ENCODE results near the gene RAD50.
"Not testable (repeated sequence)": the region's sequence is repeated elsewhere in the genome, so short reads cannot be mapped to it uniquely, and the experiment has no call there.

Gene RAD50

DNA sequence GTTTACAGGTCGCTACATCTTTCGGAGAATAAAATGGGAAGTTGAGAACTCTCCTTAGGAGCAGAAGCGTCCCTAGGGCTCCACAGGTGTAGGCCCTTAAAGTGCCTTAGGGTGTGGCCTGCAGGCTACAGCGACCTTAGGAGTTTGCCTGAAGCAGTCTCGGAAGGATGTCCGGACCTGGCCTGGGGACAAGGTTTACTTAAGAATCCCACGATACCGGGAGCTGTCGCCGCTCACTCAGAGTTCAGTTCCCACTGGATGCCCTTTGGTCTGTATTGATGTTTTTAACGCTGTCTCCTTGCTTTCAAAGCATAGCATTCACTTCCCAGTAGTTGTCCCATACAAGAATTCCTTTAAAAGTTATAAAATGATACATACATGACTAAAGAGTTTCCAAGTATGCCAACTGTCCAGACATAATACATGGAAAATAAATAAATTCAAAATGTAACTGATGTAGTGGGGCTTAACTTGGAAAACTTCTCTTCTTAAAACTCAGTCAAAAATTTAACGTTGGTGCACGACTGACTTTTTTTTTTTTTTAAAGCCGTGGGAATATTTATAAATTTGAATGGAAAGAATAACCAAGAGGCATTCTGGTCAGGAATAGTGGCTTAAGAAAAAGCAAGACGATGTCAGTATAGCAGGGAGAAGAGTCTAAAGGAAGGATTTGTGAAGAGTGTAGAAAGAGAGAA, 848 bp downstream of the RAD50 start:
- peak; percentile 67 for DNase-seq (ENCODE audit: low read depth)

GRCh38 chr5:132559383-132560060, 2.7 kb downstream of the RAD50 start:
- DNase-seq (ENCODE audit: low read depth) = no peak

DNA sequence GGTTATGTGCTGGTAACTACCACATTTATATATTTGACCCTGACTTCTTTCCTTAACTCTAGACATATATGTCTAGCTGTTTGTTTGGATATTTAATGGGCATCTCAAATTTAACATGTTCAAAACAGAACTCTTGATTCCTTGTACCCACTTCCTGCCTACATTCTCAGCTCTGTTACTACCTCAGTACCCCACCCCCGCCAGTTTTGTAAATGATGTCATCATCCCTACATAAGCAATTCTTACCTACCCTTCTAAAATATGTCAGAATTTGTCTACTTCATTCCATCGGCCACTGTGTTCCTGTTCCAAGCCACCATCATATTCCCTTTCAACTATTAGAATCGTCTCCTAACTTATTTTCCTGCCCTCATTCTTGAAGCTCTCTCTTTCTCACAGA, 4.8 kb downstream of the RAD50 start:
- DNase-seq (ENCODE audit: low read depth) = peak; percentile 10

DNA sequence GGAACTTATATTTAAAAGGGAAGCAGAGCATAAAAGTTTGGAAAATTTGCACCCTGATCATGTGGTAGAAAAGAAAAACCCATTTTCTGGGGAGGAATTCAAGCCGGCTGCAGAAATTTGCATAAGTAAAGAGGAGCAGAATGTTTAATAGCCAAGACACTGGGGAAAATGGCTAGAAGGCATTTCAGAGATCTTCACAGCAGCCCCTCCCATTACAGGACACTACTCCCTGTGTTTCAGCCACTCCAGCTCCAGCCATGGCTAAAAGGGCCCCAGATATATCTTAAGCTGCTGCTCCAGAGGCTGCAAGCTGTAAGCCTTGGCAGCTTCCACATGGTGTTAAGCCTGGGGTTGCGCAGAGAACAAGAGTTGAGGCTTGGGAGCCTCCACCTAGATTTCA, 7.8 kb downstream of the RAD50 start:
- not testable (repeated sequence) for DNase-seq (ENCODE audit: low read depth)

GRCh38 chr5:132566657-132567056, 9.9 kb downstream of the RAD50 start:
- DNase-seq (ENCODE audit: low read depth) = no peak

DNA sequence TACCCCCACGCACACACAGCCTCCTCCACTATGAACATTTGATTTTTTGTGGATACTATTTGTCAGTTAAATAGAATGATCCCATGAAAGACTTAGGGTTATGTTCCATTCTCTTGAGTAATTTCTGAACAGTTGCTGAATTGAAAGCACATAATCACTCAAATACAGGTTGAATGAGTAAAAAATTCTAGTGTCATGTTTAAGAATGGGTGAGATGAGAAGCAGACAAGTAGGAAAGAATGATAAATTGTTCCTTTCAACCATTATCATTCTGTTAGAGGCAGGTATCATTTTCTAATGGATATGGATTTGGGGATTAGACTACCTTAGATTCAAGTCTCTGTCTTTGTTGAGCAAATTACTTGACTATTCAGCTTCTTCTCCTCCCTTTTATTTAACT, 19.3 kb downstream of the RAD50 start:
- DNase-seq (ENCODE audit: low read depth) = no peak

DNA sequence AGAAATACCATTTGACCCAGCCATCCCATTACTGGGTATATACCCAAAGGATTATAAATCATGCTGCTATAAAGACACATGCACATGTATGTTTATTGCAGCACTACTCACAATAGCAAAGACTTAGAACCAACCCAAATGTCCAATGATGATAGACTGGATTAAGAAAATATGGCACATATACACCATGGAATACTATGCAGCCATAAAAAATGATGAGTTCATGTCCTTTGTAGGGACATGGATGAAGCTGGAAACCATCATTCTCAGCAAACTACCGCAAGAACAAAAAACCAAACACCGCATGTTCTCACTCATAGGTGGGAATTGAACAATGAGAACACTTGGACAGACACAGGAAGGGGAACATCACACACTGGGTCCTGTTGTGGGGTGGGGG, 27.8 kb downstream of the RAD50 start:
- DNase-seq (ENCODE audit: low read depth) = not testable (repeated sequence)

GRCh38 chr5:132586063-132586462, 29.3 kb downstream of the RAD50 start:
- DNase-seq (ENCODE audit: low read depth) = no peak

GRCh38 chr5:132589467-132589866, 32.7 kb downstream of the RAD50 start:
- no peak for DNase-seq (ENCODE audit: low read depth)

GRCh38 chr5:132591145-132591544, 34.4 kb downstream of the RAD50 start:
- peak; percentile 33 for DNase-seq (ENCODE audit: low read depth)

GRCh38 chr5:132592521-132592920, 35.7 kb downstream of the RAD50 start:
- DNase-seq (ENCODE audit: low read depth) = no peak

DNA sequence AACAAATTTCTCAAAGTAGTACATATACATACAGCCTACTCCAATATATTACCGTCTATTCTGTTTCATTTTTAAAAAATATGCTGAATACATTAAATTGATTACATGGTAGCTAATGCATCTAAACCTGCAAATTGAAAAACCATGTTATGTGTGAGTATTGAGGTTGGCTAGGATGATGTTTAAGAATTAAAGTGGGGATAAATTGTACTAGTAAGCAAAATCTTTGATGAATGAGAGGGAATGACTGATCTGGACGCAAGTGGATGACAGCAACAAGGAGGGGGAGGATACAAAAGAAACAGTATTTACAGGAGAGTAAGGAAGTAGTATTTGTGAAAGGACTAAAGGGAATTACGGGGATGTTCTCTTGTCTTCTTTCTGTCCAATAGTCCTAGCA, 37.4 kb downstream of the RAD50 start:
- DNase-seq (ENCODE audit: low read depth) = no peak

GRCh38 chr5:132595624-132596023, 38.8 kb downstream of the RAD50 start:
- DNase-seq (ENCODE audit: low read depth) = no peak

DNA sequence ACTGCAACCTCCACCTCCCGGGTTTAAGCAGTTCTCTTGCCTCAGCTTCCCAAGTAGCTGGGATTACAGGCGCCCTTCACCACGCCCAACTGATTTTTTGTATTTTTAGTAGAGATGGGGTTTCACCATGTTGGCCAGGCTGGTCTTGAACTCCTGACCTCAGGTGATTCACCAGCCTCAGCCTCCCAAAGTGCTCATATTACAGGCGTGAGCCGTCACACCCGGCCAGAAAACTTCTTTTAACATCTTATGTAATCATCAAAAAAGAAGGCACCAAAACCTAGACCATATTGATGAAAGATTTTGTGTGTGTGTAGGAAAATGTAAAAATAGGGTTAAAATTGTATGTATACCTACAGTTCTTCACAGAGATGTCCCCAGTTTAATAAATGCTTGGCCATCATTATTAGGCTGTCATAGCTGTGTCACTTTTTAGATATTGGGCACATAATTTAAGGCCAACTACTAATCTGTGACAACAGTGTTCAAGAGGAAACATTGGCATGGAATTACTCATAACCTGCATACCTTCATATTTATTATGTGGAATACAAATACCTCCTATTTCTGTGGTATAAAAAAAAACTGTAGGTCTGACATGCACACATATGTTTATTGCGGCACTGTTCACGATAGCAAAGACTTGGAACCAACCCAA, 44.4 kb downstream of the RAD50 start:
- peak; percentile 65 for DNase-seq (ENCODE audit: low read depth)

DNA sequence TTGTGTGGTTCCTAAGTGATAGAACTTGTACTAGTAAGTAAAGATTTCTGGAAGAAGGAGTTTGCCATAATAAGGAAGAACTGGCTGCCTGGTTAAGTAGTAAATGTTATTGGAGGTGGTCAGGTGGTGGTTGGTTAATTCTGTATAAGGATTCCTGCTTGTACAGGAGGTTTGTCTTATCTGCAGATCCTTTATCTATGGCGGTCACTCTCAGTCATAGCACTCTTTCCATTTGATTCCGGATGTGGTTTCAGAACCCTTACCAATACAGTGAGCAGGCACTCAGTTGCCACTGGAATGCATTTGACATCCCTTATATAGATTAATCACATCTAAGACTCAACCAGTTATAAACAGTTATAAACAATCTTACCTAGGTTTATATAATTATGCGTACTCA, 50.3 kb downstream of the RAD50 start:
- peak; percentile 14 for DNase-seq (ENCODE audit: low read depth)

DNA sequence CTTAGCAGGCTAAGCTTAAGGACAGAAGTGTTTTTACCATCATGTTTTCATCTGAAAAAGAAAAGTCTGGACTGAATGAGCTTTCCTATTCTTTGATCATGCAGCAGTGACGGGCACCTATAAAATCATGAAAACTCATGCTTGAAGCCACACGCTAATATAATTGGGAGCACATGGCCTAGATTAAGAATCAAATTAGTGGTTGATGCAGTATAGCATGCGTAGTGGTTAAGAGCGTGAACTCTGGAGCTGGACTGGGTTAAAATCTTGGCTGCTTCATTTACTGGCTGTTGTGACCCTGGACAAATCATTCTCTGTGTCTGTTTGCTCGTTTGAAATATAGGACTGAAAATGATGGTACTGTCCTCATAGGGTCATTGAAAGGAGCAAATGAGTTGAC, 51.3 kb downstream of the RAD50 start:
- no peak for DNase-seq (ENCODE audit: low read depth)

DNA sequence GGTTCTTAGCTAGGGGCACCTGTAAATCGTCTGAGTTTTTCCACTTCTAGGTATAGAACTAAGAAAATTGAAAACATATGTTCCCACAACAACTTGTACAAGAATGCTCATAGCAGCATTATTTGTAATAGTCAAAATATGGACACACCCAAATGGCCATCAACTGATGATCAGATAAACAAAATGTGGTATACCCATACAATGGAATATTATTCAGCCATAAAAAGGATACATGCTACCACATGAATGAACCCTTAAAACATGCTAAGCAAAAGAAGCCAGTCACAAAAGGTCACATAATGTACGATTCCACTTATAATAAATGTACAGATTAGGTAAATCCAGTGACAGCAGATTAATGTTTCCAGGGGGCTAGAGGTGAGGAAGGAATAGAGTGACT, 55.2 kb downstream of the RAD50 start:
- no peak for DNase-seq (ENCODE audit: low read depth)

GRCh38 chr5:132612846-132613245, 56.1 kb downstream of the RAD50 start:
- no peak for DNase-seq (ENCODE audit: low read depth)

DNA sequence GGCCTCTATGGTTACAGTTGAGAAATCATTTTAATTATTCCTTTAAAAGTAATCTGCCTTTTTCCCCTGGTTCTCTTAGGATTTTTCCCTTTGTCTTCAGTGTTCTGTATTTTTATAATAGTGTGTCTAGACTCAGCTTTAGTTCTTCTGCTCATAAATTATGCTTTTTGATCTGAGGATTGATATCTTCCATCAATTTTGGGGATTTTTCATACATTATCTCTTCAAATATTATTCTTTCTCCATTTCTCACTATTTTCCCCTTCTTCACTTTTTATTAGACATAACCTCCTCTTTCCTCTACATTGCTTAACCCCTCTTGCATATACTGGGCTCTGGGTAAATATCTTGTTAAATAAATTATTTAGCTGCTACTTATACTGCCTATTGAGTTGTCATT, 64.9 kb downstream of the RAD50 start:
- no peak for DNase-seq (ENCODE audit: low read depth)

GRCh38 chr5:132622608-132623007, 65.8 kb downstream of the RAD50 start:
- no peak for DNase-seq (ENCODE audit: low read depth)

DNA sequence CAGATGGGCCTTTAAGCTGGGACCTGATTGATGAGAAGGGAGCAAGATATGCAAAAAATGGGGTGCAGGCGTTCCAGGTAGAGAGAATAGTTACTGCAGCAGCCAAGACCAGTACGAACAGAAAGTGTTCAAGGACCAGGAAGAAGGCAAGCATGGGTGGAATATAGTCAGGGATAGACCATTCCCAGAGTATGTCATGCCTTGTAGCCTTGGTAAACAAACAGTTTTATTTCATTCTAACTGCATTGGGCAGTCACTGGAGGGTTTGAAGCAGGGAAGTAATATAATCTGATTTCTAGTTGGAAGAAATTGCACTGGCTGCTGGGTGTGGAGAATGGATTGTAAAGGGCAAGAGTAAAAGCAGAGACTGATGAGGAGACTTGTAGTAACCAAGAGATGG, 70.7 kb downstream of the RAD50 start:
- DNase-seq (ENCODE audit: low read depth) = no peak

DNA sequence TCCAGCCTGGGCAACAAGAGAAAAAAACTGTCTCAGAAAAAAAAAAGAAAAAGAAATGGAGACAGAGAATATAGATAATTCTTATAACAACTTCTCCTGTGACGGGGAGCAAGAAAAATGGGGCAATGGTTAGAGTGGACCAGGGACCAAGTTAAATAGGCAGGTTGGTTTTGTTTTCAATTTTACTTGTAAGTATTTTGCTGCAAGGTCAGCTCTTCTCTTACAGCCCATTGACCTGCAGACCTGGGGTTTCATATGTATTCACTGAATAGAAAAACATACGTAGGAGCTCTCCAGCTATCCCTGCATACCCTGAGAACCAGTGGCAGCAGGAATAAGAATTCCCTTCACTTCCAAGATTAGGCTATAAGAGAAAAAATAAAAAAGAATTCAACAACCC, 72.0 kb downstream of the RAD50 start:
- no peak for DNase-seq (ENCODE audit: low read depth)

GRCh38 chr5:132629230-132629944, 72.6 kb downstream of the RAD50 start:
- no peak for DNase-seq (ENCODE audit: low read depth)
